HG03175 (cell line): ENCODE data around the gene DIP2B.

Source experiments
- ATAC-seq: cut with Tn5 transposase; IDR thresholded peaks from one replicate; pipeline ENCODE4 v1.9.1; 2021; ENCODE audit warnings: mild to moderate bottlenecking, moderate library complexity; ENCODE audit not compliant: unreplicated experiment

The DIP2B gene

GRCh38 chr12:50606675-50607375, 102.0 kb downstream of the DIP2B start:
- ATAC-seq = no peak

- no peak for ATAC-seq
These were observed 104.6 kb downstream of the DIP2B start for GRCh38 chr12:50609292-50609874.

DNA sequence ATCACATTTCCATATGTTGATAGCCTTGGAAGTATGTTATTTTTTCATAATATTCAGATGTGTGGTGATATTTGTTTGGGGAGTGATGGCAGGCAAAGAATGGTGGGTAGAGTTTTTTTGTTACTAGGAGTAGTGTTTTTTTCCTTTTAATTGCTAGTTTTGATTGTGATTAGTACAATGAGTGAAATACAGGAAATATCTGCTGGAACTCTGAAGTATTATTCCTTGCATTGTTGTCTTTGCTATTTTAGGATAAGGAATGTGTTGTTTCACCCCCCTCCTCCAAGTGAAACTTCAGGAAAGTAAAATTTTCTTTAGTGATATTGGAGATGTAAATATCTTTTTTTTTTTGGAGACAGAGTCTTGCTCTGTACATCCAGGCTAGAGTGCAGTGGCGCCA, 105.4 kb downstream of the DIP2B start:
- no peak for ATAC-seq

DNA sequence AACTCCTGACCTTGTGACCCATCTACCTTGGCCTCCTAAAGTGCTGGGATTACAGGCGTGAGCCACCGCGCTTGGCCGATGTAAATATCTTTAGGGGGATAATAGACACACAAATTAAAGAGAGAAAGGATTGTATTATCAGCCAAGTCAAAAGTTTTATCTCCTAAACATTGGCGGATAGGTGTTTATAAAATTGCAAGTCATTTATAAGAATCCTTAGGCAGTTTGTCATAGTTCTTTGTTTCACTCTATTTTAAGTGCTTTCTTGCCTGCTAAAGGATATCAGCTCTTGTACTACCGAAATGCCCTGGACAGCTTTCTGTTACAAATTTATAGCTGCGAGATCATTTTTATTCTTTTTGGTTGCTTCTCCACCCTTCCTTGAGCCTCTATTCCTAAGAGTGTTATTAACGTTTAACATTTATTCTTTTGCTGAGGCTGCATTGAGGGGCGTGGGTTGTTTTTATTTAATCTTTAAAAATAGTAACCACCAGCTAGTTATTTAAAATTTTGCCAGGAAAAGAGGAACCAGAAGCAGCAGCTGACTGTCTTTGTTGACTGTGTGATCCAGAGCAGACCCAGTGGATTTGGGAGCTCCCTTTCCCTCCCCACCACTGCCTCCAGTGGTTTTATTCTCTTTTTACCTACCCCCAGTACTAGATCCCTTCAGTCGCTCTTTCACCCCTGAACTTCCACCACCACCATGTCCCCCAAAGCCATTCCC, 106.4 kb downstream of the DIP2B start:
- ATAC-seq = no peak

GRCh38 chr12:50612882-50613281, 108.1 kb downstream of the DIP2B start:
- no peak for ATAC-seq

GRCh38 chr12:50613463-50613862, 108.7 kb downstream of the DIP2B start:
- no peak for ATAC-seq

- ATAC-seq = no peak
These were observed 109.5 kb downstream of the DIP2B start for GRCh38 chr12:50614167-50614759.

DNA sequence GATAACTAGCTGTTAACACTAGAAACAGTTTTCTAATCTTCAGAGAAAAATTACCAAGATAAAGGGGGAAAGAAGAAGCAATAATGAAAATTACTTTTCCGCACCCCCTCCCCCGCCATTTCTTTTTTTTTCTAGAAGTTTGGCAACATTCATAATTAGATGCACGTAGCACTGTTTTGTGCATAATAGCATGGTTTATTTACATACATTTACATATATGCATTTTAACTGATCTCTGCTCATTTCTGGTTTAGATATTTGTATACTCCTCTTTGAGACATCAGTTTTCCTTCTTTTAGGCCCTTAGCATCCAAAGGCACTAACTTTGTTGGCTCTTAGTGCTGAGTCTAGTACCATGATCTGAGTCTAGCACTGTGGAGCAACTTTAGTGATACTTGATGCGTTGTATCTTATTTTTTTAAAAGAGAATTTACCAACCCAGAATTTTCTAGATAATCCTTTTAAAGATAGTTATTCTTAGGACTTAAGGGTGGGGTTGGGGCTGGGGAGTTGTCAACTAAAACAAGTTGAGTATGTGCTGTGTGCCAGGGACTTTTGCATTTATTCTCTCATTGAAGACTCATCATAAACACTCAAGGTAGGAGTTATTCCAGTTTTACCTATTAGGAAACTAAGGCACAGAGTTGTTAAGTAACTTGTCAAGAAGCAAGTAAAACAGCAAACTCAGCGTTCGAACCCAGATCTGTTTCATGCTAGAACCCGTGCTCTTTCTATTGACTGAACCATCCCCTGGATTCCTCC, 110.5 kb downstream of the DIP2B start:
- no peak for ATAC-seq

DNA sequence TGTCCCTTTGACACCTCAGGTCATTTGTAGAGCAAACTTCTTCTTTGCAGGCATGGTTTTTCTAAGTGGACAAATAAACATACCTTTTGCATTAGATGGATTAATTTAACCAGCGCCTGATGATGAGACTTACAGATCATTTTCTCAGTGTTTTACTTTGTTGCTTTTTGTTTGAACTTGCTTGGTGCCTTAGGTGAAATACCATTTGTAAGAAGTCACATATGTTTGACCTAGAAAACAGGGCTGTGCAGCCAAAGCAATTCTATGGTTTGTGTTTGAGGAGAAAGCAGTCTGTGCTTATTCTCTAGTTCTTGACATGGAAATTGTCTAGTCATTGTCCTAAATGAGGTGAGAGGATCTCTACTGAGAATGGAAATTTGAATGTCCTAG, 111.1 kb downstream of the DIP2B start:
- ATAC-seq = no peak

DNA sequence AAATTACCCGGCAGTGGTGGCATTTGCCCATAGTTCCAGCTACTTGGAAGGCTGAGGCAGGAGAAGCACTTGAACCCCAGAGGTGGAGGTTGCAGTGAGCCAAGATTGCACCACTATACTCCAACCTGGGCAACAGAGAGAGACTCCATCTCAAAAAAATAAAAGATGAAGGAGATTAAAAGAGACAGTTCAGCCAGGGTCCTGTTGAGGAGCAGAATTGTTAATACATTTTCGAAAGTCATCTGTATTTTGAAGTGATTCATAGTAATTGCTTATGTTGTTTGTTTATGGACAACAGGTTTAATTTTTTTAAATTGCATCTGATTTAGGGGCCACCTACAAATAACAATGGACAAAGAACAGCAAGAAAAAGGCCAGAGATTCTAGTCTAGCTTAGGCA, 112.9 kb downstream of the DIP2B start:
- ATAC-seq = no peak

GRCh38 chr12:50618864-50619609, 114.3 kb downstream of the DIP2B start:
- no peak for ATAC-seq

DNA sequence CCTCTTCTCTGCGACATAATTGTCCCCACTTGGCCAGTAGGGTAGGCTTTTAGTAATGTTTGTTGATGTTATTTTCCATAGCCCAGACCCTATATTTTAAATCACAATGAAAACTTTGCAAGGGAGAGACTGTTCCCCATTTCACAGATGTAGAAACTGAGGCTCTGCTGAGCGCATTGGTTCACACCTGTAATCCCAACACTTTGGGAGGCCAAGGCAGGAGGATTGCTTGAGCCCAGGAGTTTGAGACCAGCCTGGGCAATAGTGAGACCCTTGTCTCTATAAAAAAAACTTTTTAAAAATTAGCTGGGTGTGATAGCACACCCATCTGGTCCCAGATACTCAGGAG, 114.8 kb downstream of the DIP2B start:
- no peak for ATAC-seq

- ATAC-seq = no peak
These were observed 115.6 kb downstream of the DIP2B start for GRCh38 chr12:50620109-50620977.

DNA sequence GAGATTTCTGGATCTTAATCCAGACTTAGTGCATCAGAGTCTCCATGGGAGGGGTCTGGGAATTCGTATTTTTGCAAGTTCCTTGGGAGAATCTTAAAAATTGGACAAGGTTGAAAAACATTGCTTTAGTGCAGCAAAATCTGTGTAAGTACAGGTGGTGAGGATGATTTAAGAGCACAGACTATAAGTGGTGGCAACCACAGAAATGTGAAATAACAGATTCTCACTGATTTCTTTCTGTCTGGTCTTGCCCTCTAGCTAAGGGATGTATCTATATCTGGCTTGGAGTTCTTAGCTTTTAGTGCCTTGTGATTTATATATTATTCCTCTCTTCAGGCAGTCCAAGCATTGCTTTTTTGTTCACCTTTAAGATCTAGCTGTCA, 116.2 kb downstream of the DIP2B start:
- no peak for ATAC-seq

DNA sequence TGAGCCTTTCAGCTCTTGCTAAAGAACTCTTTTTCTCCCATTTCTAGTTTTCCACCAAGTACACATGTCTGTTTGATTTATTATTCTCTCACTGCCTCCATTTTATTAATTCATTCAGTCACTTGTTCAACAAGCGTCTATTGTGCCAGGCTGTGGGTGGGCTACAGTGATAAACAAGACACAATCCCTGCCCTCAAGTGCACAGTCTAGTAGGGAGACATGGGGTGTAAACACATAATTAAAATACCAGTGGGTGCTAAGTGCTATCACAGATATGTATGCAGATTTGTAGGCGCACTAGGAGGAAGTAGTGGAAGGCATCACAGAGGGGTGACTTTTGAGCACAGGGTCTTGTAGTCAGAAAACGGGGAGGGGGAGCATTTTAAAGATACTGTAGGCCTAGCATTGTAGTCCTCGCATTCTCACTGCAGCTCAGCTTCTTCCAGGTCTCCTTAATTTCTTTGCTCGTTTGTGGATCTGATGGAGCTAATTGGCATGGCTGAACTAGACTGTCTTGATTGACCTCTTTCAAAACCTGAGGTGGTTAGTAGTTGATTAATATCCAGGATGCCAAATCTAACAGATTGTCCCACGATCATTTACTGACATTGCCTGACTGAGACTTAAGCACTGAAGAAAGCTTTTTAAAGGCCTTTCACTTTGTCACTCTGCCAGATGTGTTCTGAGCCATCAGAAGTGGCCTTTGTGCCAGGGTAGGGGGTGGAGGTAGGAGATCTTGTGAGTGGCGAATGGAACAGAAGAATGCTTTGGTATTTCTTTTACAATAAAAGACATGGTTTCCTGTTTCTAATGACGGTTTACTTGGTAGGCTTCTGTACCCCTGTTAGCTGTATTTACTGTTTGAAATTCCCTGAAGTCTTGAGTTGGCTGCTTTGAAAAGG, 116.9 kb downstream of the DIP2B start:
- no peak for ATAC-seq

- ATAC-seq = no peak
These were observed 120.5 kb downstream of the DIP2B start for GRCh38 chr12:50625029-50625925.

DNA sequence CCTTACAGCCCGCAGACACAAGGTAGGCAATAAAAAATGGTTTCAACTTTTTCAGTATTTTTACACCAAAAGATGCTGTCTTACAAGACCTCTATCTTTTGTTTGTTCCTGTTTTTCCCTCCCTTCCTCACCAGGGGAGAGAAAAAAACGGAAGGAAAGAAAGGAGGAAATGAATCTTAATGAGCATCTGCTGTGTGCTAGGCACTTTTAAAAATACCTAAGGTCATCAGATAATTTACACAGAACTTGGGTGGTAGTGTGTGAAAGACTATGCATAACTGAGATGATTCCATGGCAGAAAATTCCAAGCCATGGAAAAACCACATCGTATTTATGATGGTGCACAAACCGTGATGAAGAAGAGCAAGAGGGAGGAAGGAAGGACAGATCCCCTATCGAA, 121.2 kb downstream of the DIP2B start:
- no peak for ATAC-seq

DNA sequence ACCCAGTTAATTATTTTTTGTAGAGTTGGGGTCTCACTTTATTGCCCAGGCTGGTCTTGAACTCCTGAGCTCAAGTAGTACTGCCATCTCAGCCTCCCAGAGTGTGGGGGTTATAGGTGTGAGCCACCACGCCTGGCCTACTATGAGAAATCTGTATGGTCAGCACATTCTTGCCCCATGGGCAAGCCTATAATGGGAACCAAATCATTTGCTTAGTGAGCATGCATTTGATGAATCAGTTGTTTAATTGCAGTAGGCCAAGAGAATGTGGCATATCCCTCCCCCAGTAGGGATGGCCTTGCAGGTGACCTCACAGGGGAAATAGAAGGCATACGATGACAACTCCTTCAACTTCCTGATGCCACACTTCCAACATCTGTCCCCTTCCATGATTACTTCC, 122.7 kb downstream of the DIP2B start:
- ATAC-seq = no peak
